ENCODE results near the gene ADORA1.

The ADORA1 gene

DNA sequence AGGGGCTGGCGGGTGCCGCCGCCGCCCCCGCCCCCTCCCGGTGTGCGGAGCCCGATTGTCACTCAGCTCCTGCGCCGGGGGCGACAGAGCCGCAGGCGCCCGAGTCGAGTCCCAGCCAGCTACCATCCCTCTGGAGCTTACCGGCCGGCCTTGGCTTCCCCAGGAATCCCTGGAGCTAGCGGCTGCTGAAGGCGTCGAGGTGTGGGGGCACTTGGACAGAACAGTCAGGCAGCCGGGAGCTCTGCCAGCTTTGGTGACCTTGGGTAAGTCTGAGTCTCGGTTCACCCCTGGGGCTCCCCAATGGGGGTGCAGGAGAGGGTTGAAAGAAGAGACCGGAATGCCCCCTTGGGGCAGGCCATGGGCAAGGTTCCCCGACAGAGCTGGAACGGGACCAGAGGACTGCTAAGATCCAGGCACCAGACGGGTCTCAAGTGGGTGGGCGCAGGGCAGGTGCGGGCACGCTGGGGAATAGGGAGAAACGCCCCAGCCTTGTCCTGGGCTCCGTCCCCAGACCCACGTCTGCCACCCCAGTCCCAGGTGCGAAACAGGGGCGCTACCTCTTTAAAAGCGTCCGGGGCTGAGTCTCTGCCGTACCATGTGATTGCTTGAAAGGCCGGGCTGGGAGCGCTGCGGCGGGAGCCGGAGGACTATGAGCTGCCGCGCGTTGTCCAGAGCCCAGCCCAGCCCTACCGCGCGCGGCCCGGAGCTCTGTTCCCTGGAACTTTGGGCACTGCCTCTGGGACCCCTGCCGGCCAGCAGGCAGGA lies at the start of gene ADORA1:
ADORA1 (plus strand) TSS at position 61 of the 765 bp plus-strand sequence. CDS start 1,116 bp downstream, outside the sequence.
- peak; percentile 29 for DNase-seq

DNA sequence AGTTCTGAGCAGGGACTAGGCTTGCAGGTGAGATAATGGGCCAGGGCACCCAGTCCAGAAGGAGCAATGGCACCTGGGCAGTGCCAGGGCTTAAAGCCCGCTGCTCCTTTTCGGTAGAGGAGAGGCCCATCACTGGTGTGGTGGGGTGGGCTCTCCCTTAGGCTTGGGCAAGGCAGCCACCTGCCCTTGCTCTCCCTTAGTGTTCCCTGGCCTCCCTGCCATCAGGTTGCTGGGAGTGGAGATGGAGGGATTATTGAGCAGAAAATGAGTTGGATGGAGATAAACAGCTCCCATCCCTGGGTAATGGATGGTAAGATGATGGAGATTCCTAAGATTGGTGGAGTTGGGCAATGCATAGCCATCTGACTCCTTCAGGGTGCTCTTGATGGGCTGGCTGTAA lies 49.6 kb upstream of the ADORA1 start:
- no peak for DNase-seq

DNA sequence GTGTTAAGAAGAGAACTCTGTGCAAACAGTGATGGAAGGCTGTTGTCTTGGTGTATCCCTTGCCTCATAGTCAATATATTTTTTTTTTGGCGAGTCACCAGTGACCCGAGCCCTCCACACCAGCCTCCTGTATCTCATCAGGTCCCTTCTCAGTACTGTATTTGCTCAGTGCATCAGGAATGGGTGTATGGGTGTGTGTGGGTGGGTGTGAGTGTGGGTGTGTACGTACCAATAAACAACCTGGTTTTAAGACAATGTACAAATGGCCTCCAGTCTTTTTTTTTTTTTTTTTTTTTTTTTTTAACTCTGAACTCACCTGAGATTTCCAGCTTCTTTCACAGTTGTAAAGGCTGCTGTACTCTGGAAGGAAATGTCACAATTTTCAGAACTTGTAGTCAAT lies 49.0 kb upstream of the ADORA1 start:
- DNase-seq = no peak

DNA sequence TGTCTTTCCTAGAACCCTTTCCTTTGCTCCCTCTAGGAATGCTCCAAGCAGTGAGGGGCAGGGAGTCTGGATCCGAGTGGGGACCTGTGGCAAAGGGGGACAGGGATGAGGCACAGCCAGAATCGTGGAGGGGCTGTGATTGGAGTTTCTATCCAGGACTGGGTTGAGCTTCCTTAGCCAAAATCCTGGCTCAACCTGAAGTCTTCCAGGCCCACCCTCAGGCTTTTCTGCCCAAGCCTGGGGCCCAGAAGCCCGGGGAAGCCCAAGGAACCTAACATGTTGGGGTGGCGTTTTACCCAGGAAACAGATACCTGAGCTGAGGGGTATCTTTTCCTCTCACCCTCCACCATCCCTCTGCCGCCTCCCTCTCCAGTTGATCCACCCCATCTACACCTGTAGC lies 47.1 kb upstream of the ADORA1 start:
- no peak for DNase-seq

- no peak for DNase-seq
Measured at GRCh38 chr1:203081465-203082230, 45.9 kb upstream of the ADORA1 start.

DNA sequence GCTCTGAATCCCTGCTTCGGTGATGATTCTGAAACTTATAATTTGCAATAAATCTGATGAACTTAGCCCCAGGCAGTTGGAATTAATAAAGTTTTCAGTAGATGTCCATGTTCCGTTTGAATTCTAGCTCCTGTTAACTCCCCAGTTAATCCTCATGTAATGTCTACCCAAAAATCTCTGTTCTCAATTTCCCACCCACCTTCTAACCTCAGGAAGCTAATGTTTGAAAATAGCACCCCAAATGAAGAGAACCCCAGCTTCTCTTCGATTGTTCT lies 45.4 kb upstream of the ADORA1 start:
- DNase-seq = no peak

- DNase-seq = no peak
Measured at GRCh38 chr1:203082571-203083462, 44.7 kb upstream of the ADORA1 start.

- no peak for DNase-seq
Measured at GRCh38 chr1:203083463-203083921, 44.0 kb upstream of the ADORA1 start.

DNA sequence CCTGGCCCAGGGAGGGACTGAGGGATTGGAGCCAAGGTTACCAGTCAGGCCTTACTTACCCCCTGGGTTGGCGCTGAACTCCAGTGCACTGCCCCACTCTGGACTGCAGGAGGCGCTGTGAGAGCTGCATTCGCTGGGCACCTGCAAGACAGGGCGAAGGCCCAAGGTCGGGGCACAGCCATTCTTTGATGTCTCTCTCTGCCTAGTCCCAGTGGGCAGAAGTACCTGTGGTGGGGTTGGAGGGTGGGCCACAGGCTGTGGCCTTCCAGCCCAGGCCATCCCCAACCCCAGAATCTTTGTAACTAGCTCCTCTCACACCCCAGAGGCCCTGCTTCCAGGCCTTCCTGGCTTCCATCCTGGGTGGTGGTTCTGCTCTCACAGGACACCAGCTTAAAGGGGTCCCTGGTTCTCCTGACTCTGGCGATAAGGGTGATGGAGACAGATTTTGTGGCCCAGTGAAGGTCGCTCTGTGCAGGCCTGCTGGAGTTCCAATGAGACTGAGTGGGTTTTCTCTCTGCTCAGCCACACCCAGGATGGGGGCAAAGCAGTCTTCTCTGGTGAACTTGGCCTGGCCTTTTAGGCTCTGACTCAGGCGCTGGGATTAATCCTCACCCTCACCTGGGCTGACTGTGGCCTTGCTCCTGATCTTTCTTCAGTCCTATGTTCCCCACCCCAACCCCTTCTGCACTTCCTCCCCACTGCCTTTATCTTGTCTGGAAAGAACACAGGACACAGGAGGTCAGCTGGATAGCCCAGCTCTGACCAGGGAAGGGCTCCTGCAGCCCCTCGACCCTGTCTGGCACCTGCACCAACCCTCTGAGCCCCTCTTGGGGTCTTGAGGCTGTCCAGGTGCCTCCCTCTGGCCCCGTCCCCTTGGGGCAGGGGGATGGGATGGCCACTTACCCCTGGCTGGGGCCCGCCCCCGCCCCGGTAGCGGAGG lies 42.7 kb upstream of the ADORA1 start:
- DNase-seq = no peak

DNA sequence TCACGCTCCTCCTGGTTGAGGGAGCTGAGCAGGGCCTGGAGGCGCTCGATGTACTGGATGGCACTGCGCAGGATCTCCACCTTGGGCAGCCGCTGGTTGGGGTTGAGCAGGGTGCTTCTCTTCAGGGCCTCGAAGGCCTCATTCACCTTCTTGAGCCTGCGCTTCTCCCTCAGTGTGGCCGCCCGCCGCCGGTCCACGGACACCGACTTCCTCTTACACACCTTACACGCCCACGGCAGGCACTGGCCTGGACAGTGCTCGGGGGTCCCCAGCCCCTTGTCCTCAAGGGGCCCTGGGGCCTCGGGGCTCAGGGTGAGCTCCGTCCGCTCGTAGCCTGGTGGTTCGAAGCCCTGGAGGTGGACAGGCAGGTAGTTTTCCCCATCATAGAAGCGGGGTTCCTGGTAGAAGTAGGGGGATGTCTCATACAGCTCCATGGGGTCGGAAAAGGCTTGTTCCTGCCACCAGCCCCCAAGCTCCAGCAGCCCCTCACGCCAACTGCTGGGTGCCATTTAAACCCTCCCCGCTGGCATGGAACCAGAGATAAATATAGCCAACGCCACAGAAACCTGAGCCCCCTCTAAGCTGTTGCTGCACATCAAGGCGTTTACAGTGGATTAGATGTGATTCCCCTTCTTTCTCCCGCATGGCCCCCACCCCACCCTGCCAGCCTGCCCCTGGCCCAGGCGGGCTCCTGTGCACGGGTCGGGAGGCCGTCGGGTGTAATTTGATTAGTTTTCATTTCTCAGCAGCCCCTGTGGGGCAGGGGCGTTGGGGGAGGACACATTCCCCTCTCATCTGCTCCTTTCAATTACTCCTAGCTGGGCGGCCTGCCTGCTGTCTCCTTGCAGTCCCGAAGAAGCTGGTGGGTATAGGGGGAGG lies 41.8 kb upstream of the ADORA1 start, which contains the start of gene MYOG:
MYOG (minus strand) TSS at position 485 of the 879 bp plus-strand sequence; CDS start at position 434, 51 bp downstream.
- no peak for DNase-seq

DNA sequence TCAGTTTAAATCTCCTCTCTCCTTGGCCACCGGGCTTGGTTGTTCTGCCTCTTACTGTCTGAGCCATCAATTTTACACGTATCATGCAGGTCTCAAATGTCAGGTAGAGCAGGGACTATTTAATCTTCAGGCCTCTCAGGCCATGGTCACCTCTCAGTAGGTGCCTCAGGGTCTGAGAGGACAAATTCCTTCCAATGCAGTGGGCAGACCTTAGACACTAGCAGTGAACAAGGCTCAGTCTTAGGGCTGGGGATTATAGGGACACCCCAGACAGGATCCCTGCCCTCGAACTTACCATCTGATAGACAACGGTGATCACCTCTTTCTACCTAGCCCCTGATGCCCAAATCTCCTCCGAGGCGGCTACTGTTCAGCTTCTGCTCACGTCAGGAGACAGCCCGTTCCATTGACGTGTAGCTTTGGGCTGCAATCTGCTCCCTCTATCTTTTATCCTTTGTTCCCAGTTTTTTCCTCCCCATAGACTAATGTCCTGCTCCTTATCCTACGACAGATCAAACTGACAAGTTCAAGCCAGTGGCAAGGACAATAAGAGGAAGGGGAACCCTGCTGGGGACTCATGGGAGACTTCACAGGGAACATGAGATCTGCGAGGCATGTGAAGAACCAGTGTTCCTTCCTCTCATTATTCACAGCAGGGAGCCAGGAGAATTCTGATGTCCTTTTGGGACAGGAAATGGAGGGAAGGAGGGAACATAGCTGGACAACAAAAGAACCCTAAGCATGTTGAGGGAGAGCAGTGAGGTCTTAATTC lies 40.3 kb upstream of the ADORA1 start:
- DNase-seq = no peak

- DNase-seq = no peak
Measured at GRCh38 chr1:203088441-203088840, 39.1 kb upstream of the ADORA1 start.

DNA sequence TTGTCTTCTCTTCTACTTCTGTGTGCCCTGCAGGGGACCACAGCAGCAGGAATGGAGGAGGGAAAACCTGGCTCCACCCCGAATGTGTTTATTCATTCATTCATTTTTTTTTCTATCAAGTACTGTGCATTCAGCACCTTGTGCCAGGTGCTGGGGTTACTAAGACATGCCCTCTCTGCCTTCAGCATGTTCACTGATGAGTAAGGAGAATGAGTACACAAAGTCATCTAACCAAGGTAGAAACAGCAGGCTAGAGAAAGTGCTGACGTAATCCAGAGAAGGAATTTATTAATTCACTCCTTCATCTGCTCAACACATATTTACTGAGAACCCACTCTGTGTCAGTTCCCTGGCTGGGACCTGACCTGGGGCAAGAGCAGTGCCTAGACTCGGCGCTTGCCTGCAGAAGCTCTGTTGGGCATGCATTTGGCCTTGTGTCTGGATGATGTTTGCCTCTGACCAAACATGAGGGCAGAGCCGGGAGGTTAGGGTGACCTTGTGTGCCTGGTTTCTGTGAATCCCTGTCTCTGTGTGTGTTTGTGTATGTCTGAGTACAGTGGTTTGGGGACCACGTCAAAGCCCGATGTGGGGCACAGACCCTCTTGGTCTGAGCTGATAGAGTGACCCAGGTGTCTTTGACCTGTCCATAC lies 38.4 kb upstream of the ADORA1 start:
- no peak for DNase-seq

- no peak for DNase-seq
Measured at GRCh38 chr1:203089651-203090045, 37.9 kb upstream of the ADORA1 start.

GRCh38 chr1:203090421-203091198 lies 36.9 kb upstream of the ADORA1 start:
- DNase-seq = no peak

DNA sequence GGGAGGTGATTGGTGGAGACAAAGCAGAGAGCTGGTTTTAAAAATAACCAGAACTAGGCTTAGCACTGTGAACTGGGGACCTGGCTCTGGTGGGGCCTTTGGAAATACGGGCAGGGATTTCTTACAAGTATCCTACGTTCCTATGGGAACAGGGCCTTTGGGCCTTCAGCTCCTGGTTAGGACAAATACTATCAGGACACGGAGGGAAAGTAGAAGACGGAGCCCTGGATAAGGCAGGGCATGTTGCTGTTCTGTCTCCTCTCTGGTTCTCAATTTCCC lies 36.4 kb upstream of the ADORA1 start:
- no peak for DNase-seq

DNA sequence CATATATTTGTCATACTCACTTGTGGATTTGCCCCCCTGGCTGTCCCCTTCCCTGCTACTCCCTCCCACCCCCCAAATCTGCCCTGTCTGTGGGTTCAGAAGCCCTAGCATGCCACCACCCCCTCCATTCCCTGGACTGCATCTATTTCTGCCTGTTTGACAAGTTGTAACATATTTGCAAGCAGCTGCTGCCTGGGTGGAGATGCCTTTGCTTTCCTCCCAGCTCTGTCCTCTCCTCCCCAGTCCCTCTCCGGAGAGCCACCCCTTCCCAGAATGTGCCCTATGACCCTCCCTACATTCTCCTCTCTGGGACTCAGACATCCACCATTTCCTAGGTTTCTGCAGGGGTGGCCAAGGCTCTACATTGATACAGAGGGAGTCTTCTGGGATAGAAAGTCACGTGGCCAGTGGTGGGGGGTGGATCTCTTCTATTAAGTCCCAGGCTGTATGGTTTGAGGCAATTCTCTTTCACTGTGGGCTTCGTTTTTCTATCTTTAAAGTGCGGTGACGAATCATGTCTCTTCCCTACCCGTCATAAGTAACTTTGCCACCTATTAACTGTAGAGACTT lies 35.7 kb upstream of the ADORA1 start:
- no peak for DNase-seq

- no peak for DNase-seq
Measured at GRCh38 chr1:203093754-203094410, 33.6 kb upstream of the ADORA1 start.

Data from DMS153 (cell line).